Activated CD4-positive, alpha-beta T cell treated with anti-CD3 and anti-CD28 coated beads, Interleukin-2, amount 50 U/mL, for 16 hours (primary cell): ENCODE results near the gene CHST13.
"Not testable (repeated sequence)": the region's sequence is repeated elsewhere in the genome, so short reads cannot be mapped to it uniquely, and the experiment has no call there.

Experiments used
- DNase-seq: peaks from one replicate; pipeline ENCODE4 v3.0.0-alpha.2; 2020

The CHST13 gene

GRCh38 chr3:126527455-126528211 is 3.7 kb downstream of the CHST13 start:
- no peak for DNase-seq

GRCh38 chr3:126528419-126528799 is 4.5 kb downstream of the CHST13 start:
- DNase-seq = no peak

- DNase-seq = no peak
Measured at GRCh38 chr3:126528800-126529541, 5.0 kb downstream of the CHST13 start.

GRCh38 chr3:126529585-126530170 is 5.7 kb downstream of the CHST13 start:
- DNase-seq = no peak

GRCh38 chr3:126530171-126531050 is 6.5 kb downstream of the CHST13 start:
- DNase-seq = peak; percentile 23

- DNase-seq = no peak
Measured at GRCh38 chr3:126531051-126531330, 7.0 kb downstream of the CHST13 start.

- no peak for DNase-seq
Measured at GRCh38 chr3:126533506-126533905, 9.6 kb downstream of the CHST13 start.

GRCh38 chr3:126534716-126535115 is 10.8 kb downstream of the CHST13 start:
- not testable (repeated sequence) for DNase-seq

- DNase-seq = no peak
Measured at GRCh38 chr3:126535636-126536035, 11.7 kb downstream of the CHST13 start.

- no peak for DNase-seq
Measured at GRCh38 chr3:126536126-126536525, 12.2 kb downstream of the CHST13 start.

- no peak for DNase-seq
Measured at GRCh38 chr3:126537116-126537729, 13.3 kb downstream of the CHST13 start.

- DNase-seq = no peak
Measured at GRCh38 chr3:126537730-126538281, 13.9 kb downstream of the CHST13 start.

GRCh38 chr3:126538316-126538715 is 14.4 kb downstream of the CHST13 start:
- no peak for DNase-seq

GRCh38 chr3:126538966-126539365 is 15.0 kb downstream of the CHST13 start:
- DNase-seq = no peak

- no peak for DNase-seq
Measured at GRCh38 chr3:126539558-126540250, 15.7 kb downstream of the CHST13 start.

- DNase-seq = peak; percentile 30
Measured at GRCh38 chr3:126540342-126540849, 16.4 kb downstream of the CHST13 start.

GRCh38 chr3:126540951-126541627 is 17.1 kb downstream of the CHST13 start:
- DNase-seq = no peak

- no peak for DNase-seq
Measured at GRCh38 chr3:126541628-126542339, 17.8 kb downstream of the CHST13 start.

- no peak for DNase-seq
Measured at GRCh38 chr3:126542340-126543241, 18.6 kb downstream of the CHST13 start.
